NCI-H460 (cell line): ENCODE measurements around the gene HHATL. TPM values are rescaled to one million over a fixed set of nuclear protein-coding genes. Genes with fewer than 3 reads are reported as not detected.

Experiments used
- DNase-seq: peaks from one replicate; pipeline ENCODE4 v3.0.0-alpha.2; 2016; ENCODE audit warnings: low read depth; ENCODE audit errors: extremely low read depth
- total RNA-seq: library from RNA; depleted of rRNA; stranded (reverse); fragments of >200 nt; shearing (Covaris generic); gene quantifications from 2 replicates; pipeline ENCODE4 v1.2.3, GENCODE V29; 2014

Gene HHATL
- total RNA-seq, 1 experiment from 2014 or later, result not detected

DNA sequence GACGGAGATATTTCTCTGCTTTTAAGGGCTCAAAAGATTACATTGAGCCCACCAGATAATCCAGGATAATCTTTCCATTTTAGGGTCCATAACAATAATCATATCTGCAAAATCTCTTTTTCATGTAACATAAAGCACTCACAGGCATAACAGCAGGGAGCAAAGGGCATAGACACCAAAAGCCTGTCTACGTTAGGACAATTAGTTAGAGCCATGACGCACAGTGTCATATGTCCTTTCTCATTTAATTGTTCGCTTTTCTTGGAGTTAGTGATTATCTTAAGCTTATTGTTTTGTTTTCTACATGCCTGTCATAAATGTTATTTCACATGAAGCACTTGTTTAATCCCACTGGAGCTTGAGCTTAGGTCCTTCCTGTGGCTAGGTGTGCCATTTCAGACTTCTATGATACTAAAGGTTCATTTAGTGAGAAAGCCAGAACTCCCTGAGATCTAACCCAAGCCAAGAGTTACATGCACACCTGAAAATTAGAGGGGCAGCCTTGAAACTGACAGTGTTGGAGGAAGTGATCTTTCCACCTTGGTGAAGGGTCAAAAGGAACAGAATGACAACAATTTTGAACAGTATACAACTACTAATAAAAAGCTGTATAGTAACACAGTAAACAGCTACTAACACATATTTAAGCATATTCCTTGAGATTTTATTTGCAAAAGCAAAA, 11.7 kb upstream of the HHATL start:
- no peak for DNase-seq

GRCh38 chr3:42713747-42714146, 11.1 kb upstream of the HHATL start:
- DNase-seq, result no peak

GRCh38 chr3:42712688-42713372, 10.2 kb upstream of the HHATL start:
- DNase-seq, result no peak

DNA sequence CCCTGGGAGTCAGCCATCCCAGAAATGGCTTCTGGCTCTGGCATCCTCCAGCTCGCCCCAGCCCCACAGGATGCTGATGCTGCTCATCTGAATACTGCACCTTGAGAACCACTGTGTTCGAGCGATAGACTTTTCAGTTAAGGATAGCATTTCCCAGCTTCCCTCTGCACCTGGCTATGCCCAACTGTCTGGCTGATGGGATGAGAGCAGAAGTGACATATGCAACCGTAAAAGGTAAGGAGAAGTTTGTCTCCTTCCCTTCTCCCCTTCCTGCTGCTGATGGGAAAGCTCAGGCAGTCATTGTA, 9.7 kb upstream of the HHATL start:
- no peak for DNase-seq

GRCh38 chr3:42711491-42712343, 9.1 kb upstream of the HHATL start:
- DNase-seq, result no peak

GRCh38 chr3:42710323-42711021, 7.9 kb upstream of the HHATL start:
- no peak for DNase-seq

DNA sequence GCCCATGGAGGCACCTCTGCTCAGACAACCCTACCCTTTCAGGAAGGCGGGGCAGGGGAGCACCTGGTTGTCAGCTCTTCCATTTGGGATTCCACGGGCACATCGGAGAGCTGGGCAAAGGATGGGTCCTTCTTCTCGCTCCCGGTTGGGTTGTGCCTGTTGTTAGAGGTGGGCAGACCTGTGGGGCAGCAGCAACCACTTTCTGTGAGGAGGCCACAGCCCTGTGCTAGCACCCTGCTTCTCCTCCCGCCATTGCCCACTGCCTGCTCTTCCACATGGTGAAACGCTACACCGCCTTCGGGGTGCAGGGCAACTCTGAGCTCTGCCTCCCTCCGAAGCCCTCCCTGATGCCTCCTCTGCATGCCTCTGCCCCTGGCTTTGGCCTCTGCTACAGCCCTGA, 7.0 kb upstream of the HHATL start:
- DNase-seq, result no peak

- DNase-seq, result no peak
These were observed 6.1 kb upstream of the HHATL start for GRCh38 chr3:42708611-42709151.

GRCh38 chr3:42707620-42708355, 5.2 kb upstream of the HHATL start:
- no peak for DNase-seq

GRCh38 chr3:42706721-42707619, 4.4 kb upstream of the HHATL start:
- no peak for DNase-seq

- no peak for DNase-seq
These were observed 3.5 kb upstream of the HHATL start for GRCh38 chr3:42705962-42706585.

DNA sequence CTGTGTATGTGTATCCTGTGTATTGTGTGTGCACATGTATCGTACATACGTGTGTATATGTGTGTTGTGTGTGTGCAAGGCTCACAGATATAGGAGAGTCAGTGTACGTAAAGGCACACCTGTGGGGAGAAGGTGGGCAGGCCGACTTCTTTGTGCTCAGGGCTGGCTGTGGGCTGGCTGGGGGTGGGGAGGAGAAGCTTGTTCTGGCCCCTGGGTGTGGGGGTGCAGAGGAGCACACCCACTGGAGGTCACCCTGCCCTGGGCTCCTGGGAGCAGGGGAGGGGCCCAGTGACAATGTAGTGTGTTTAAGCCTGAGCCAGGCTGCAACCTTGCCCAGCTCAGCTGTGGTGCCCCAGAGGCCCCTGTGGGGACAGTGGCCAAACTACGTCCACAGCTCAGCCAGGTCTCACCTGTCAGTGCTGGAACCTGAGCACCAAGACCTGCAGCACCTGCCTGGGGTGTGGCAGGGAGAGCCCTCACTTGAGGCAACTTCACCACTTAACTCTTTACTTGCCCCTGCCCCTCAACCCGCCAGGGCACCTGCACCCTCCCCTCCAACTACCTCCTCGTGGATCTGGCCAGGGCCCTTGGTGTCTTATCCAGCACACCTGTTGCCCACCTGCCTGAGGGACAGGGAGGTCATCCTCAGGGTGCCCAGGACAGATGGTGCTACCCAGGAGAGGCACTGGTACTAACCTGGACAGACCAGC, 2.6 kb upstream of the HHATL start:
- DNase-seq, result no peak

GRCh38 chr3:42704136-42704841, 1.7 kb upstream of the HHATL start:
- DNase-seq, result no peak

DNA sequence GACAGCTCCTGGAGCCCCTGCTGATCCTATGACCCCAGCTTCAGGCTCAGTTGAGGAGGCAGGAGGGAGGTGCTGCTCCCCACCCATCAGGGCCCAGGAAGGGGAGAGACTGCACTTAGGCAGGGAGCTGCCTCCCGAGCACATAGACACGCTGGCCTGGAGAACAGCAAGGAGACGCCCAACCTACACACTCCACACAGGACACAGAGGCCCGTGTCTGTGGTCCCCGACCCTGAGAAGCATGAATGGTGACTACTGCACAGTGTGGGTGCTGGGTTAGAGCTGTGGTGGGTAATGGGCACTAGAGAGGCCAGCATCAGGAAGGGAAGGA, 1.1 kb upstream of the HHATL start:
- DNase-seq, result no peak

DNA sequence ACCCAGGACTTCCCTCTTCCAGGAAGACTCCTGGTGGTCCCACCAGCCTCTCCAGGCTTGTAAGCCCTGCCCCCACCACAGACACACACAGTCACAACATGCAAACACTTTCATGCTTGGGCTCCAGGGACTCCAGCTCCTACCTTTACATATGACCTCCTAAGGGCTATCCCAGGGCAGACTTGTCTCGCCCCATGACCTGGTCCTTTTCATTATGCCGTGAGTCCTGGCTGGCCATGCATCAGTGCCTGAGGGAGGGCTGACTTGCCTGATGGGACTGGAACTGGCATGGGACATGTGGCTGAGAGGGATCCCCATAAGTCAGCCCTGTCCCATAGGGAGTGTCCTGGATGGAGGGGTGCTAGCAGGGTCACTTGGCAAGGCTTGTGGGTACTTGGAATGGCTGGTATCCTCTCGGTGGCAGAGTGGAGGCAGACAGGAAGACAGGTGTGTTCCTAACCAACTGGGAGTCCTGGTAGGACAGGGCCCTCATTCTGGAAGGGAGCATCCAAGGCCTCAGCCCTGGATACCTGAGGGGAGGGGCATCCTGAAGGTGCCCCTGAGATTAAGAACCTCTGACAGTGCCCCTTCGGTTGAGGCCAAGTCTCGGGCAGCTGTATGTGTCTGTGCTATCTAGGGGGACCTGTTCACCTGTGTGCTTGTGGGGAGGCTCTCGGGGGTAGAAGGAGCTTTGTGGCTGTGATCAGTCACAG, 540 bp upstream of the HHATL start:
- DNase-seq, result no peak

- DNase-seq, result peak; percentile 23
These were observed 1.1 kb downstream of the HHATL start for GRCh38 chr3:42701371-42702065.
